Psoas muscle (tissue), 8 donors: Measurements from ENCODE around the gene SCGB3A2. TPM values are rescaled to one million over a fixed set of nuclear protein-coding genes. Genes with fewer than 3 reads are reported as not detected.

ENCODE experiments used
- ATAC-seq, 4 donors: fragments of 200-7000 bp; cut with Tn5 transposase; one replicate each; pipeline ENCODE4 v1.9.1; 2020; ENCODE audit warnings: moderate library complexity in 3 of 4, mild to moderate bottlenecking in 2 of 4
- DNase-seq, 2 donors: peaks; one replicate each; pipeline ENCODE4 v3.0.0-alpha.2; 2020
- H3K27ac ChIP-seq: fragments of 200-600 bp; one replicate; pipeline ENCODE4 v1.8.0; 2022
- H3K27me3 ChIP-seq, 3 donors: fragments of 200-600 bp in 1 of 3; one replicate each; pipeline versions ENCODE4 v1.6.1 to v1.8.0; 2013 to 2022; ENCODE audit warnings: low read length in 2 of 3, mild to moderate bottlenecking in 2 of 3, moderate library complexity in 1 of 3; ENCODE audit not compliant: insufficient read depth in 3 of 3
- H3K36me3 ChIP-seq, 2 donors: fragments of 200-600 bp in 1 of 2; one replicate each; pipeline versions ENCODE4 v1.6.1 to v1.8.0; 2013 to 2022; ENCODE audit warnings: low read depth in 1 of 2, mild to moderate bottlenecking in 1 of 2, moderate library complexity in 1 of 2; ENCODE audit not compliant: insufficient read depth in 1 of 2
- H3K4me1 ChIP-seq: fragments of 200-600 bp; one replicate; pipeline ENCODE4 v1.8.0; 2022
- H3K4me3 ChIP-seq: fragments of 200-600 bp; one replicate; pipeline ENCODE4 v1.8.0; 2022; ENCODE audit warnings: mild to moderate bottlenecking
- H3K9me3 ChIP-seq: fragments of 200-600 bp; one replicate; pipeline ENCODE4 v1.8.0; 2022
- CTCF ChIP-seq: fragments of 200-600 bp; IDR thresholded peaks from one replicate; pipeline ENCODE4 v1.8.0; 2022; ENCODE audit warnings: antibody characterized with exemption
- WGBS, 3 donors: extraction: QIAGEN DNeasy Blood & Tissue Kit; methylation state at CpG; one replicate each; pipeline versions ENCODE4 v1.1.6 to v1.1.7; 2013; 5-methylcytosine and 5-hydroxymethylcytosine counted together
- intact Hi-C, 2 donors: fragments of 100-400 bp; cut with DNase I; formaldehyde crosslinking; loops; one replicate each; pipeline versions ENCODE4 v1.11.0 to v1.14.2; 2022
- polyA plus RNA-seq, 3 donors: library from polyadenylated mRNA; stranded (reverse); fragments of 200-250 nt; gene quantifications; one replicate each; pipeline ENCODE4 v1.2.3, GENCODE V29; 2013
- total RNA-seq, 4 donors: library from RNA; stranded (reverse); fragmentation: NEBNext Ultra II Directional in 2 of 4; extraction: Animal tissue kit (Norgen Biotek cat#: 25700) in 2 of 4; gene quantifications; one replicate each; pipeline versions ENCODE4 v1.2.1 to v1.2.4, GENCODE V29; 2021 to 2023
- donor health status: healthy with polysubstance abuse.
- donor health status: DM: no; HTN: no; CAD: no; lungs with moderate emphysema.
- donor health status: Bipolar disorder and iron deficiency.
- donor health status: healthy.
- donor health status: DM: yes; HTN: yes; CAD: no.
- donor health status: DM: no; HTN: no; CAD: no.
- donor health status: DM: no; HTN: no; CAD: no.
- donor health status: DM: yes; HTN: yes; CAD: no.

SCGB3A2 gene
- total and polyA plus RNA-seq, 7 donors: 0.17 TPM; not detected in 6

- H3K9me3 ChIP-seq: no peaks in the 10 kb centered on the region
- H3K4me1 ChIP-seq: no peaks in the 10 kb centered on the region
- WGBS, 3 donors: 71 to 89% (median 85%) methylated on average over 3 of the region's 3 CpGs
- ATAC-seq (no peak), DNase-seq (no peak)
- no peak overlapping the region for H3K27ac ChIP-seq
- no peaks in the 10 kb centered on the region for H3K36me3 ChIP-seq
- TF ChIP-seq CTCF: no peak
- H3K27me3 ChIP-seq: no peaks in the 10 kb centered on the region
- intact Hi-C loops: no loop called here
- H3K4me3 ChIP-seq: no peak overlapping the region
Measured at GRCh38 chr5:147913786-147914185, 35.3 kb downstream of the SCGB3A2 start.

- Histone ChIP-seq H3K9me3 (no peaks in the 10 kb centered on the region), H3K27me3 (no peaks in the 10 kb centered on the region), H3K4me3 (no peak overlapping the region), H3K36me3 (no peaks in the 10 kb centered on the region), H3K4me1 (no peaks in the 10 kb centered on the region), H3K27ac (no peak overlapping the region)
- ATAC-seq: no peak
- intact Hi-C loops: no loop called here
- no peak for TF ChIP-seq CTCF
- WGBS, 3 donors: 24 to 56% (median 40%) methylated on average over 2 of the region's 2 CpGs
- DNase-seq: no peak
Measured at GRCh38 chr5:147918101-147918685, 39.7 kb downstream of the SCGB3A2 start.

GRCh38 chr5:147918899-147919298 lies 40.4 kb downstream of the SCGB3A2 start:
- ATAC-seq (no peak), DNase-seq (no peak)
- intact Hi-C loops: no loop called here
- Histone ChIP-seq H3K27ac (no peak overlapping the region), H3K4me3 (no peak overlapping the region), H3K27me3 (no peaks in the 10 kb centered on the region), H3K36me3 (no peaks in the 10 kb centered on the region), H3K9me3 (no peaks in the 10 kb centered on the region), H3K4me1 (no peaks in the 10 kb centered on the region)
- 55 to 72% (median 62%) methylated on average over 3 of the region's 3 CpGs for WGBS, 3 donors
- no peak for TF ChIP-seq CTCF

- WGBS, 3 donors: 85 to 91% (median 87%) methylated on average over 4 of the region's 4 CpGs
- Histone ChIP-seq H3K27me3 (no peaks in the 10 kb centered on the region), H3K4me1 (no peaks in the 10 kb centered on the region), H3K9me3 (no peaks in the 10 kb centered on the region), H3K27ac (no peak overlapping the region), H3K36me3 (no peaks in the 10 kb centered on the region), H3K4me3 (no peak overlapping the region)
- no peak for TF ChIP-seq CTCF
- DNase-seq: no peak
- intact Hi-C loops: no loop called here
- no peak for ATAC-seq
Measured at GRCh38 chr5:147920420-147921030, 42.0 kb downstream of the SCGB3A2 start.

DNA sequence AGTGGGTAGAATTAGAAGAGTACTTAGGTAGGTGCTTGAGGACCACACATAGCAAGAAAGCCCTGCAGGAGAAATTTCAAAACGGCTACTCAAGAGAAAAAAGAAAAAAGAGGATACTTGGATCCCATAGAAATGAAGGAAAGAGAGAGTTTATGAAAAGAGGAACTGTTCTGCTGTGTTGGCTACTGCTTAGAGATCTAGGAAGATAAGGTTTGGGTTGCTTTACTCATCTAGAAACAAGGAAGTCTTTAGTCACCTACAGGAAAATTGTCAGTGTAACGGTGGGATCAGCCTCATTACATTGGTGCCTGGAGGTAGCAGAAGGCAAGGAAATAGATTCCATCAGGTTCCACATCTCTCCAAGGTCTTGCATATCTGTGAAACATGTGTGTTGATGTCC lies 42.6 kb downstream of the SCGB3A2 start:
- no peak overlapping the region for H3K27ac ChIP-seq
- H3K27me3 ChIP-seq: no peaks in the 10 kb centered on the region
- H3K36me3 ChIP-seq: no peaks in the 10 kb centered on the region
- no peaks in the 10 kb centered on the region for H3K9me3 ChIP-seq
- H3K4me3 ChIP-seq: no peak overlapping the region
- no peak for TF ChIP-seq CTCF
- 62 to 72% (median 62%) methylated on average over 2 of the region's 2 CpGs for WGBS, 3 donors
- DNase-seq (no peak), ATAC-seq (no peak)
- intact Hi-C loops: no loop called here
- H3K4me1 ChIP-seq: no peaks in the 10 kb centered on the region
